DMS153 (cell line): Measurements from ENCODE around the gene SPHK2.
"Not testable (repeated sequence)": the region's sequence is repeated elsewhere in the genome, so short reads cannot be mapped to it uniquely, and the experiment has no call there.

Source experiments
- DNase-seq: peaks from one replicate; lab custom pipeline; 2025; lab: John Stamatoyannopoulos, UW

Gene SPHK2

DNA sequence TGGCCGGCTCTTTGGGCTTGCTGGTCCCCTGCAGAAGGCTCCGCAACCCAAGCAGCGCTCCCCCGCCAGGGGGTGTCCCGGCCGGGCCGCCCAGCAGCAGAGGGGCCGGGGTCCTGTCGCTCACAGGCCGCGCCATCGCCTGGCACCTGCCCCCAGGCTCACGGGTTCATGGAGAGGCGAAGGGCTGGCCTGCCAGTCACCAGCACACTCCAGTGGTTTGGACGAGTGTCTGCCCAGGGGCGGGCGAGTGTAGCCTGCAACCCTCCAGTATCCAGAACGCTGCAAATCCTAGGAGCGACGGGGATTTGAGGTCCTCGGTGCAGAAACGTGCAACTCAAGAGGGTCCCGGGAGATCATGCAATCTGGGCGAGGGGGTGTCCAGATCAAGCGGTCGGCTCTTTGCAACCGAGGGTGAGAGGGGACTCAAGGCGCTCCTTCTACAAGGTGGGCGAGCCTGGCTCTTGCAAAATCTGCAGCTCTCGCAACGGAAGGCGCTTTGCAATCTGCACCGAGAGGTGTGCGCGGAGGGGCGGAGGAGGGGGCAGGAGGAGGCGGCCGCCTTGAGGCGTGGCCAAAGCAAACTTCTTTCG, 17.6 kb downstream of the SPHK2 start, which contains the start of gene DBP:
Gene DBP, minus strand, starts transcription at position 521 of the 590 bp plus-strand sequence. Its CDS starts 385 bp downstream, at position 136.
- no peak for DNase-seq

DNA sequence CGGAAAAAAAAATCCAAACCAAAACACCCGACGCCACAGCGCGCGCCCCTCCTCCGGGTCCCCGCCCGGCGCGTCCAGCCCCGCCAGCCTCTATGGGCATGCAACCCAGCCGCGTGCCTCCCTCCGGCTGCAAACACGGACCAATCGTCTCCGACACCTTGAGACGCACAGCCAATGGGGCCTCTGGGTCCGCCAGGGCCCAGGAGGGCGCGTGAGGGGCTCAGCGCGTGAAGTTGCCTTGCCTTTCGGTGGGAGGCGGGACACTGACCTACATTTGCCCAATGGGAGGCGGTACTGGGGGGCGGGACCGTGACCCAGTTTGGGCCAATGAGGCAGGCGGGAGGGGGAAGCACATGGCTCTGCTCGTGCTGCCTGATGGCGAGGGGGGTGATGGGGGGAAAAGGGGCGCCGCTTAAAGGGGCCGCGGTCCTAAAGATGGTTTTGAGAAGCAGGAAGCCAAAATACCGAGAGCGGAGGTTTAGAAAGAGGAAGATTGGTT, 18.2 kb downstream of the SPHK2 start:
- peak; percentile 99 for DNase-seq

DNA sequence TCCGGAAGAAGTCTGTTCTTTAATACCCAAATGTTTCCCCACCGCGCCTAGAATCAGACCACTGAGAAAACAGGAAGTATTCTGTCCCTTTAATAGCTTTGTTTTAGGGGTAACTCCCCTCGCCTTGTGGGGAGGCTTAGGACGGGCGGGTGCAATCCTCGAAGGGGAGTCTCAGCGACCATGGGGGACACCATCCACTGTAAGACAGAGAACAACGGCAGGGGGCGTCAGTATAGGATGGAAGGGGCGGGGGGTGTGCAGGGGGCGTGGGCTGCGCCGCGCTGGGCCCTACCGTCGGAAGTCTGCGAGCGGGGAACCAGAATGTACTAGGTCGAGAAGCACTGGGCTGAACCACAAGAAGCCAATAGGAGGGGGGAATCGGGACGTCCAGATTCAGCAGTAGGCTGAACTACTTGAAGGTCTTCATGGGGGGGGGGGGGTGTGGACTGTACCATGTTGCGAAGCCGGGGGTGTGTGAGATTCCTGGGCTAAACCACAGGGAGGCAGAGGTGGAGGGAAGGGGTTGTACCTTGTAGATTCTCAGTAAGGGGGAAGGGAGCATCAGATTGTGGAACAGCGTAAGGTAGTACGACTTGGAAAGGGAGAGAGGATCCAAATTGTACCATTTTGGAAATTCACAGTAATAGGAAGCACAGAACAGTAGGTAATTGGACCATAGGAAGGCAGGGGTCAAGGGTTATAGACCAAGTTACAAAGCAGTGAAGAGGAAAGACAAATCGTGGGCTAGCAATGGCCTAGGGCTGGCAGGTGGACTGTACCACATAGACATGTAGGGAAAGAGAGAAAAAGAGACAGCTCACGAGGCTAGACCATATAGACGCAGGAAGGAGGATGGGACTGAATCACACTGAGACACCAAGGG, 18.9 kb downstream of the SPHK2 start:
- DNase-seq: peak; percentile 85

DNA sequence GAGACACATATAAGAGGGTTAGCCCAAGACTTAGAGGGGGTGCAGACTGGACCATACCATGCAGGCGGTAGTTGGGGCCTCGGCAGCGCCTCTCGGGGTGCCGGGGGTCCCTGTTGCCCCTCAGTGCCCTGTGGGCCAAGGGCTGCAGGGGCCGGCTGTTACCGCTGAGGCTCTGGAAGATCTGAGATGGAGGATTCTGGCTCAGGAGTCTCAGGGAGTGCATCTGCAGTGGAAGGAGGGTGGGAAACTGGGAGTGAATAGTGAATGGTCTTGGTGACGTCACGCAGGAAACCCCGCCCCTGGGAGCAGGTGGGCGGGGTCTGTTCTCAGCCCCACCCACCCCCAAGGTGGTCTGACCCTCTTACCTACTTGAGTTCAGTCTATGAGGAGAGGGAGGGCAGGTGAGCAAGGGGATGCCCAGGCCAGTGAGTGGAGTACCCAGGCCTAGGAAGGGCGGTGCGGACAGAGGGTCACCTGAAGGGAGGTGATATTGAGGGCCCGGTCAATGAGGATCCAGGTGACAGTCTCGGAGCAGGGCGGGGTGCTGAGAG, 19.6 kb downstream of the SPHK2 start:
- DNase-seq: no peak

DNA sequence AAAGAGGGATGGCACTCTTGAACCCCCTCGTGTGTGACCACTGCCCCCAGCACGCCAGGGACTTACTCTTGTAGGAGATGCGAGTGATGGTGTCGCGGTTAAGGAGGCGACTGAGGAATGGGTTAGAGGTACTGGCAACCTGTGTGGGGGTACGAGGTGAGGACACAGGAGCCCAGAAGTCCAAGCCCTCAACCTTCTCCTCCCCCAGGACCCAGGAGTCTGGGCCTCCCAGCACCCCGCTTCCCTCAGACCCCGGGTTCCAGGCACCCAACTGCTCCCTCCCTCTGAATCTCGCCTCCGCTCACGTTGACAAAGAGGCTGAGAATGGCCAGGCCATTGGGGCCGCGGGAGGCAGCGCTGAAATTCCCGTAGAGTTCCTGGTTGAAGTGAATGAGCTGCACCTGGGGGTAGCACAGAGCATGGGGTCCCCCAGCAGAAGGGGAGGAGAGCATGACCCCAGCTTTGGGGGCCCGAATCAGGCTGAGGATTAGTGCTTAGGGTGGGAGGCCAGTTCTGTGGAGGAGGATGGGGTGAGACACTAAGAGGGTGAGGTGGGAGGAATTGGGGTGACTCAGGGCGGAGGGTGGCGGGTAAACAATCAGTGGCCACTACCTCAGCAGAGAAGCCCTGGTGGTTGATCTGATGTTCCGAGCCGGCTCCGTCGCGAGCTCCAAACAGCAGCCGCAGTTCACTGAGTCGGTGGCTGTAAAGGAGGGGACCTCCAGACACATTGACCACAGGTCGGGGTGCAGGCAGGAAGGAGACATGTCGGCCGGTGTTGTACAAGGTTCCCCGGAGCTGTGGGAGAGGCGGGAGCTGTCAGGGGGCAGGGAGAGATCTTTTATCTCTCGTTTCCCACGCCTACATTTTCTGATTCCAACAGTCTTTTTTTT, 20.4 kb downstream of the SPHK2 start:
- no peak for DNase-seq

DNA sequence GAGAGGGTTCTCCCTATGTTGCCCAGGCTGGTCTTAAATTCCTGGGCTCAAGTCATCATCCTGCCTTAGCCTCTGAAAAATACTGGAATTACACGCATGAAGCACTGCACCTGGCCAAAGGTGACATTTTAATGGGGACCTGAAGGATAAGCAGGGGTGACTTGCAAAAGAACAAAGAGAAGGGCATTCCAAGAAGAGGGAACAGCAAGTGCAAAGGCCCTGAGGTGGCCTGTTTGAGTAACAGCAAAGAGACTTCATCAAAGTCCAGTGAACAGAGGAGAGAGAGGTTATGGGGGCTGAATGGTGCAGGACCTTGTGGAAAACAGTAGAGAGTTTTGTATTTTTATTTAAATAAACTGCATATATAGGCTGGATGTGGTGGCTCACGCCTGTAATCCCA, 22.5 kb downstream of the SPHK2 start:
- no peak for DNase-seq

DNA sequence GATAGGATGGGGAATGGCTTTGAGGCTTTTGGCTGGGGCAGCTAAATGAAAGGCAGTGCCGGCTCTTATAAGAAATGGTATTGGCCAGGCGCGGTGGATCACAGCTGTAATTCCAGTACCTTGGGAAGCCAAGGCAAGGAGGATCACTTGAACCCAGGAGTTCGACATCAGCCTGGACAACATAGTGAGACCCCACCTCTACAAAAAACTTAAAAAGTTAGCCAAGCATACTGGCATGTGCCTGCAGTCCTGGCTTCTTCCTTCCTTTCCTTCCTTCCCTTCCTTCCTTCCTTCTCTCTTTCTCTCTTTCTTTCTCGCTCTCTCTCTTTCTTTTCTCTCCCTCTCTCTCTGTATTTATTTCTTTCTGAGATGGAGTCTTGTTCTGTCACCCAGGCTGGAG, 23.6 kb downstream of the SPHK2 start:
- no peak for DNase-seq

DNA sequence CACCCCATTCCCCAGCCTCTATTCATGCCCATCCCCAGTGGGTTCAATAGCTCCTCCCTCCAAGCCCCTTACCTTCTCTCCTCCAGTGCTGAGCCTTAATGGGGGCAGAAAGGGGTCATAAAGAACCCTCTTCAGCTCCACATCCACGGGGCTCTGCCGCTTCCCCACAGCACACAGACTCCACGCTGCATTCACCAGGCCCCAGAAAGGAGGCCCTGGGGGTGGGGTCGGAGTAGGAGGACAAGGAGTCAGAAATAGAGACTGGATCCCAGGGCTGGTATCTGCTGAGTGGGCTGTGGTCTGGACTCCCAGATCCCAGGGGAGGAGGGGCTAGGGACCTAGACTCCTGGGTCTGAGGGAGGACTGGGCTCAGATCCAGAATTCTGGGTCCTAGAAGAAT, 25.0 kb downstream of the SPHK2 start:
- DNase-seq: no peak

DNA sequence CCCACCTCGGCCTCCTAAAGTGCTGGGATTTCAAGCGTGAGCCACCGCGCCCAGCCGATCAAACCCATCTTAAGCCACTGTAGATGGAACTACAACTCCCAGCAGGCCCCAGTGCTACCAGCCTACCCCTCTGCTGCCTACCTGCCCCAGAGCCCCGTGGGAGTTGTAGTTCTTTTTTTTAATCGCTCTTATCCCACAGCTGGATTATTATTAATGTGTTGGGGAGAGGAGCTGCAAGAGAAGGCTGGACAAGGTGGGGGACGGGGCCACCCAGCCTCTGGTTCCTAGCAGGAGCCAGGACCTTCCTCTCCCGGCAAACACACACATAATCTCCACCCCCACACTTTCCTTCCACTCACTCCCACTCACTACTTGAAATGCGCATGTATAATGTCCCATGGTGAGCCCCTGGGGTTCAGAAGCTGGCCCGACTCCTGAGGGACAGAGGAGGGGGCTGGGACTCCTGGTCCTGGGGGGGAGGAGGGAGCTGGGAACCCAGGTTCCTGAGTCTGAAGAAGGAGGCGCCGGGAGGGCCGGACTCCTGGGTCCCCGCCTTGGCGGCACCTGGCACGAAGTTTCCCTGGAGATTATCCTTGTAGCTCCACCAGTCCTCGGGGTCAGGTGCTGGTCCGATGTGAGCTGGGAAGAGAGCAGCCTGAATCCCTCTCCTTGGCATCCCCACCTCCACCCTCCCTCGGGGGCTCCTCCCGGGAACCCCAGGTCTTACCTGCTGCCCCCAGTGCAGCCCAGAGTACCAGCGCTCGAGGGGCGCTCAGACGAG, 25.7 kb downstream of the SPHK2 start:
- peak; percentile 69 for DNase-seq

DNA sequence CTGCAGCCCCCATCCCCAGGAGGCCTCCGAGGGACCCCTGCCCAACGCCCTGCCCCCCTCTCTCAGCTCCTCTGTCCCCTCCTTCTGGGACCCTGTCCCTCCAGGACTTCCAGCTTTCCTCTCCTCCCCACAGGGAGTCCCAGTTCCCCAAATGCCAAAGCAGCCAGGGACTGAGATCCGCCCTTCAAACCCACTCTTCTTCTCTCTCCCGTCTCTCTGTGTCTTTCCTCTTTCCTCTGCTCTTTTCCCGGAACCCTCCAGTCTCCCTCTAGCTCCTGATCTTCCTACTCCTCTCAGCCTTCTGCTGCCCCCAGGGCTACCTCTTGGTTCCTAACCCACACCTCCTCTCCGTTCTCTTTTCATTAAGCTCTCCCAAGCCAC, 26.3 kb downstream of the SPHK2 start:
- no peak for DNase-seq

DNA sequence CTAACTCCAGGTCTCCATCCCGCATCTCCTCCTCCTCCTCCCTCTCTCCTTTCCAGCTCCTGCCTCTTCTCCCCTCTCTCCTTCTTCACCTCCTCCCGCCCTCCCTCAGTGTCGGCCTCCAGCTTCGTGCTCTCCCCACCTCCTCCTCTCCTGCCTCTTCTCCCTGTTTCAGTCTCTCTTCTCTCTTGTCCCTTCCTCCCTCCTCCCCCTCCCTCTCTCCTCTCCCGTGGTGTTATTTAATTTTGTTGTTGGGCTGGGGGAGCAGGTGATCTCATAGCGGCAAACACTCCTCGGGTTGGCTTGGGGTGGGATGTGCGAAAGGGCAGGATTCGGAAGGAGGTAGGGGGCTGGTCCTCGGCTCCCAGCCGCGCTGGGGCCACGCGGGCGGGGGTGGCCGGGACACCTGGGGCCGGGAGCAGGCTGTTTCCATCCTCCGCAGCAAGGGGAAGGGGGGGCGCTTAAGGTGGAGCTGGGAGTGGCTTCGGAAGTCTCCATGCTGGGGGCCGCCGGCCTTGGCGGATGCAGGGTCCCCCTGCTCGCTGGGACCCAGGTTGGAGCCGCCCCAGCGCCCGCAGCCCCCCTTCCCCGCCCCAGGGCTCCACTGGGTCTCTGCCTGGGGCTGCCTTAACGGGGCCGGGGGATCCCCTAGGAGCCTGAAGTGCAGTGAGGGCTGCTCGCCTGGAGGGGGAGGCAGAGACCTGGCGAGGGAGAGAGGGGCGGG, 26.9 kb downstream of the SPHK2 start, which contains the start of gene CA11:
Gene CA11, minus strand, starts transcription at position 187 of the 721 bp plus-strand sequence. CDS start 555 bp downstream, outside the sequence.
- no peak for DNase-seq

DNA sequence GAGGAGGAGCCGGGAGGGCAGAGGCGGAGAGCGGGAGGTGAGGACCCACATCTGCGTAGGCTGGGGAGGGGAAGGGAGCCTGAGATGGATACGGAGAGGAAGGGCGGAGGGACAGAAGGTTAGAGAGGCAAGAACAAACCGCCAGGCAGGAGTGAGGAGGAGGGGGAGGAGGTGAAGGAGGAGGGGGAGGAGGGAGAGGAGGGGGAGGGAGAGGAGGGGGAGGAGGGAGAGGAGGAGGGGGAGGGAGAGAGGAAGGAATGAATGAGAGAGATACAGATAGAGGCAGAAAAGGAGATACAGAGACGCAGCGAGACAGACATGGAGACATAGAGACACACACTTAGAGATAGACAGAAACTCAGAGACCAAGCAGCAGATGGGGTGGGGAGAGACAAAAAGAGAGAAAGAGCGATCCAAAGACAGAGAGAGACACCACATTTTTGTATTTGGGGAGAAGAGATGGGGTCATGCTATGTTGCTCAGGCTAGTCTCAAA, 27.5 kb downstream of the SPHK2 start:
- DNase-seq: peak; percentile 85

DNA sequence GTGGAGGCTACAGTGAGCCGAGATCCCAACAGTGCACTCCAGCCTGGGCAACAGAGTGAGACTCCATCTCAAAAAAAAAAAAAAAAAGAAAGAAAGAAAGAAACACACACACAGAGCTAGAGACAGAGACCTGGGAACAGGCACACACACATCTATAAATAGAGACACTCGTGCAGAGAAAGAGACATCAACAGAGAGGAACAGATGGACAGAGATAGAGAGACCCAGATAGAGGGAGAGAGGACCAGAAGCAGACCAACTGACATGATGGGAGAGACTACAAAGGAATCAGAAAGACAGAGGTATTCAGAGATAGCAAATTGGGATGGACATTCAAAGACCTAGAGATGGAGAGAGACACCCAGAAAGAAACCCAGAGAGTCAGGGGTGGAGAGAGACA, 28.8 kb downstream of the SPHK2 start:
- no peak for DNase-seq

DNA sequence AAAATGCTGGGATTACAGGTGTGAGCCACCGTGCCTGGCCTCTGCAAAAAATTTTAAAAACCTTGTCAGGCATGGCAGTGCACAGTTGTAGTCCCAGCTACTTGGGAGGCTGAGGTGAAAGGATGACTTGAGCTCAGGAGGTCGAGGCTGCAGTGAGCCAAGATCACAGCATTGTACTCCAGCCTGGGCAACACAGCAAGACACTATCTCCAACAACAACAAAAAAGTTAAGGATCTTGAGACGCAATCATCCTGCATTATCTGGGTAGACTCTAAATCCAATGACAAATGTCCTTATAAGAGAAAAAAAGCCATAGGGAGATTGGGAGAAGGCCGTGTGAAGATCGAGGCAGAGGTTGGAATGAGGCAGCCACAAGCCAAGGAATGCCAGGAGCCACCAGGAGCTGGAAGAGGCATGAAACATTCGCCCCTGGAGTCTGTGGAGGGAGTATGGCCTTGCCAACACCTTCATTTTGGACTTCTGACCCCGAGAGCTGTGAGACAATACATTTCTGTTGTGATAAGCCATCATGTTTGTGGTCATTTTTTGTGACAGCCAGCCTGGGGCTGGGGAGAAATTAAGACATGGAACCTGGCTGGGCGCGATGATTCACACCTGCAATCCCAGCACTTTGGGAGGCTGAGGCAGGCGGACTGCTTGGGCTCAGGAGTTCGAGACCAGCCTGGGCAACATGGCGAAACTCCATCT, 31.8 kb downstream of the SPHK2 start:
- DNase-seq: no peak

DNA sequence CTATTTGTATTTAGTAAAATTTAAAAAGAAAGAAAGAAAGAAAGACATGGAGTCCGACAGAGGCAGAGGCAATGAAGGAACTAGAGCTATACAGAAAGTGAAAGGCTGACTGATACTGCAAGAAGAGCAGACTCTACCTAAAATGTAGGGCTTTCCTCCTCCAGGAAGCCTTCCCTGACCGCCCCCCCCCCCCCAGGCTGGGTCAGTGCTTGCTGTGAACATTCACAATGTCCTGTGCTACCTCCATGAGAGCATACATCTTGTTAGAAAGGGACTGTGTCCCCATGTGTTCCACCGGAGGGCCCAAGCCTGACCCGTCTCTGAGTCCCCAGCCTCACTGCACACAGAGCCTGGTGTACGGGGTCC, 32.4 kb downstream of the SPHK2 start:
- no peak for DNase-seq

DNA sequence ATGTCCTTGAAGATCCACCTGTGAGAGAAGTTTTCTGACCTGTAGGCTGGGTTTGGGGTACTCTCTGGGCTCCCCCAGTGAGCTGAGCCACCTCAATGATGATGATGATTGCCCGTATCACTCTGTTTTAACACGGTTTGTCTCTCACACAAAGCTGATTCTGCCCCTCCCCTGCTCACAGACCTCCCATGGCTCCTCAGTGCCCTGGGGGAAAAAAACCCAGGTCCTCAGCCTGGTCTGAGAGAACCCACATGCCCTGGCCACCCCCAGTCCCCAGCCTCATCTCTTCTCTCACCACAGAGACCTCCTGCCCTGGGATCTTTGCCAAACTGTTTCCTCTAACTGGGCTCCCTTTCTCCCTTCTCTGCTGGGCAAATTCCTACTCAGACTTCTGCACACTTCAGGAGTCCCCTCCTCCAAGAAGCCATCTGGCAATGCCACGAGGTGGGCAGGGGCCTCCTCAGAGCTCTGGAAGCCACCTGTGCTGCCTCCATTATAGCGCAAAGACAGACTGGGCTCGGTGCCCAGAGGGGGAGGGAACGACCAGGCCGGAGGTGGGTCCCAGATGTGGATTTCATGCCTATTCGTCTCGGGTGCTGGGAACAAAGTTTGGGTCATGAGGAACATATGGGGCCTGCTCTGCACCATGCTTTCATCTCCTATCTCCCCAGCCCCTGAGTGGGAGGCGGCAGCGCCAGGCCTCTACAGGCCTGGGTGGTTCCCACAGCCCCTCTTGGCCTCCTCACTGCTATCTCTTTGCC, 35.2 kb downstream of the SPHK2 start:
- no peak for DNase-seq

DNA sequence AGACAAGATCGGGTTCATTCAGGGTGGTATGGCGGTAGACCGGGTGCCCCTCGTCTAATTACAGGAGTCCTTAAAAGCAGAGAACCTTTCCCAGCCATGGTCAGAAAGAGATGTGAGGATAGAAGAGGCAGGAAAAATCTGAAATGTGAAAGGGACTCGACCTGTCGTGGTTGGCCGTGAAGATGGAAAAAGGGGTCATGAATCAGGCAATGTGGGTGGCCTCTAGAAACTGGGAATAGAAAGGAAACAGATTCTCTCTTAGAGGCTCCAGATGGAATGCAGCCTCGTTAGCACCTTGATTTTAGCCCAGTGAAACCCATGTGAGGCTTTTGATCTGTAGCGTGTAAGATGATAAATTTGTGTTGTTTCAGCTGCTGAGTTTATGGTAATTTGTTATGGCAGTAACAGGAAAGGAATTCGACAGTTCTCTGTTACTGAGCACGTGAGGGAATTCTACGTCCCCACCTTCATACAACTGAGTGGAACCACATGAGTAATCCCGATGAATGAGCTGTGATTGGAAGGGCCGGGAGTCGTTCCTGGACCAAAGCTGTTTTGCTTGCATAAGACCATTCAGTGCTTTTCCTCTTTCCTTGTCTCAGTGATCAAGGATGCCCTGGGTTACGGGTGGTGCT, 37.7 kb downstream of the SPHK2 start:
- DNase-seq: no peak

DNA sequence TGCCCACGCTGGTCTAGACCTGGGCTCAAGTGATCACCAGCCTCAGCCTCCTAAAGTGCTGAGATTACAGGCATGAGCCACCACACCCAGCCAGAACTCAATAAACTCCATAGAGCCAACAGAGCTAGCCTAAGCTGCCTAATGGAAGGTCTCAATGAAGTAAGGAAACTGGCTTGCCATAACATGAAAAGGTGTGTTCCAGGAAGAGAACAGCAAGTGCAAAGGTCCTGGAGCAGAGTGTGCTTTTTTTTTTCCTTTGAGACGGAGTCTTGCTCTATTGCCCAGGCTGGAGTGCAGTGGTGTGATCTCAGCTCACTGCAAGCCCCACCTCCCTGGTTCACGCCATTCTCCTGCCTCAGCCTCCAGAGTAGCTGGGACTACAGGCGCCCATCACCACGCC, 38.5 kb downstream of the SPHK2 start:
- DNase-seq: not testable (repeated sequence)
